GM15510 (cell line): ENCODE measurements around the gene IQCE.

ENCODE experiments used
- POLR2A ChIP-seq: IDR thresholded peaks from 3 replicates; pipeline ENCODE4 v1.6.1; 2011; ENCODE audit warnings: borderline replicate concordance; ENCODE audit not compliant: insufficient read length; ENCODE audit errors: extremely low read depth

IQCE gene

GRCh38 chr7:2622869-2623697 is 64.3 kb downstream of the IQCE start:
- no peak for TF ChIP-seq POLR2A

- no peak for TF ChIP-seq POLR2A
These were observed 64.9 kb downstream of the IQCE start for GRCh38 chr7:2623698-2624014.

GRCh38 chr7:2624293-2624886 is 65.6 kb downstream of the IQCE start:
- no peak for TF ChIP-seq POLR2A

- no peak for TF ChIP-seq POLR2A
These were observed 67.8 kb downstream of the IQCE start for GRCh38 chr7:2626498-2627117.

- TF ChIP-seq POLR2A = no peak
These were observed 68.7 kb downstream of the IQCE start for GRCh38 chr7:2627258-2628129.

GRCh38 chr7:2628130-2628482 is 69.3 kb downstream of the IQCE start:
- TF ChIP-seq POLR2A = no peak

- no peak for TF ChIP-seq POLR2A
These were observed 70.1 kb downstream of the IQCE start for GRCh38 chr7:2628891-2629290.

- no peak for TF ChIP-seq POLR2A
These were observed 71.2 kb downstream of the IQCE start for GRCh38 chr7:2629746-2630681.

GRCh38 chr7:2631946-2632732 is 73.4 kb downstream of the IQCE start, which contains the start of gene TTYH3:
Gene TTYH3, plus strand, starts transcription at chr7:2631986. Its CDS starts 170 bp downstream, at chr7:2632156.
- no peak for TF ChIP-seq POLR2A

- peak; percentile 13 for TF ChIP-seq POLR2A
These were observed 74.2 kb downstream of the IQCE start for GRCh38 chr7:2632733-2633537.

GRCh38 chr7:2633538-2634266 is 74.9 kb downstream of the IQCE start:
- TF ChIP-seq POLR2A = no peak

- TF ChIP-seq POLR2A = no peak
These were observed 75.7 kb downstream of the IQCE start for GRCh38 chr7:2634267-2635145.
